ENCODE data around the gene SRXN1.

GRCh38 chr20:675033-675452, 22.0 kb upstream of the SRXN1 start:
- TF ChIP-seq CTCF (IDR thresholded peaks at IDR 0.05; ENCODE audit: low read length), result no peak
- no peak for TF ChIP-seq EZH2 (optimal IDR thresholded peaks at IDR 0.05; ENCODE audit: low read depth, low read length)

Measured in MM.1S (cell line).